ENCODE measurements around the gene MPRIP.

MPRIP gene

DNA sequence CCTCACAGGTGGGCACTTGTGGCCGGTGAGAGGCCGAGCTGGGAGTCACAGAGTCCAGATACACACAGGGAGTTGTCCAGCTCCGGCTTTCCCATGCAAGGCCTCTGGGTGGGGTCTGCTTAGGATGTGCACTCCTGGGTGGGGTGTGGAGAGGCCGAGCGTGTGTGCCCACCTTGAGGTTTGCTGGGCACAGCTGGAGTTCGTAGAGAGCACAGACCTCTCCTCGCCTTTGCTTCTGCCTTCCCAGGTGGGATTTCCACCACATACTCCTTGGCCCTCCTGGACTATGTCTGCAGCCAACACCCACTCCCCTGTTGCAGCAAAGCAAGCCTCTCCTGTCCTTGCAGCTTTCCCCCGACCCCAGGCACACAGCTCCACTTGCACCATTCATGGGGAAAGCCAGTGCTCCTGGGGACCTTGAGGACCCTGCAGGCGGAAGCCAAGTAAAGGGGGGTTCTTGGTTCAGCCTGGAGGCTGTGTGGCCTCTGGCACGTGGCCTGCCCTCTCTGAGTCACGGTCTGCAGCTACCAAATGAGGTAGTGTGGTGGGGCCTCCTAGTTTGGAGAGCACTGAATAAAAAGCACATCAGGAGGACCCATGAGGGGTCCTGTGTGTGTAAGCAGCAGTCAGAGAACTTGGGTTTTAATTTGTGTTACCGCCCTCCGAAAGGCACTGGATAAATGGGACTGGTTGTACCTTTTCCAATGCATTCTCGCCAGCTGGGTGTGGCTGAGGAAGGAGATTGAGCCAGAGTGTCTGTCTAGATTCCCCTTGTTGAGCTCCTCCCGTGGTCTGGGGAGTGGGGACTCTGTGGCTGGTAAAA is 31.5 kb downstream of the MPRIP start:
- Histone ChIP-seq H3K27me3 (ENCODE audit: control insufficient read depth, insufficient read depth, low read length) (no peaks in the 10 kb centered on the region), H3K9ac (ENCODE audit: low read length) (no peak overlapping the region), H3K27ac (ENCODE audit: low read depth, low read length) (no peak overlapping the region), H3K4me1 (ENCODE audit: control insufficient read depth, insufficient read depth, low read length) (peaks cover 14% of the 10 kb centered on the region), H3K4me3 (ENCODE audit: low read length) (no peak overlapping the region), H3K36me3 (ENCODE audit: control insufficient read depth, insufficient read depth, low read length) (peaks cover 2% of the 10 kb centered on the region)

DNA sequence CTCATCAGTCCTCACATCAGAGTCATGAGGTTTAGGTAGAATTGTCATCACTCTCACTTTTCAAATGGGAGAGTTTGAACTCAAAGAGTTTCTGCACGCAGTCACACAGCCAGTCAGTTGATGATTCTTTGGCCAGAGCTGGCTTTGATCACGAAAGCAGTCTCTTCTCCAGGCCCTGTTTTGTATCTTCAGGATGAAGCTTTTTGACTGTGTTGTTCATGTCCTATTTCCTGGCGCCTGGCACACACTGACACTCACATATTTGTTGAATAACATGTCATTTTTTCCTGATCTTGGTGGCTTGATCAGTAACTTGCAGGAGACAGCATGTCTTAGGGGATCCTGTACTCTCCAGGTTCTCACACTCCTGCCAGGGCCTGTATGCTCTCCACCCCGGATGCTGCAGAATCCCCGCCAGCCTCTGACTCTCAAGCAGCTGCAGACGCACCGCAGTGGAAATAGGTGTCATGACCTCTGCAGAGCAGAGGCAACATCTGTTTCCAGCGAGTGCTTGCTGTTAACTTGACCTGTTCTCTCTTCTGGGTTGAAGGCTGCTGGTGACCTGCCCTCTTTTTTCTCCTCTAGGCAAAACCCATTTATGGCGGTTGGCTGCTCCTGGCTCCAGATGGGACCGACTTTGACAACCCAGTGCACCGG is 33.0 kb downstream of the MPRIP start:
- Histone ChIP-seq H3K4me3 (ENCODE audit: low read length) (no peak overlapping the region), H3K36me3 (ENCODE audit: control insufficient read depth, insufficient read depth, low read length) (peaks cover 2% of the 10 kb centered on the region), H3K27me3 (ENCODE audit: control insufficient read depth, insufficient read depth, low read length) (no peaks in the 10 kb centered on the region), H3K27ac (ENCODE audit: low read depth, low read length) (peak overlapping the region; percentile 65), H3K4me1 (ENCODE audit: control insufficient read depth, insufficient read depth, low read length) (peaks cover 24% of the 10 kb centered on the region), H3K9ac (ENCODE audit: low read length) (no peak overlapping the region)

- Histone ChIP-seq H3K27me3 (ENCODE audit: control insufficient read depth, insufficient read depth, low read length) (no peaks in the 10 kb centered on the region), H3K27ac (ENCODE audit: low read depth, low read length) (peak overlapping the region; percentile 65), H3K4me3 (ENCODE audit: low read length) (no peak overlapping the region), H3K36me3 (ENCODE audit: control insufficient read depth, insufficient read depth, low read length) (peaks cover 2% of the 10 kb centered on the region), H3K4me1 (ENCODE audit: control insufficient read depth, insufficient read depth, low read length) (peaks cover 26% of the 10 kb centered on the region), H3K9ac (ENCODE audit: low read length) (no peak overlapping the region)
Measured at GRCh38 chr17:17076066-17076465, 33.8 kb downstream of the MPRIP start.

GRCh38 chr17:17077101-17077500 is 34.8 kb downstream of the MPRIP start:
- Histone ChIP-seq H3K4me1 (ENCODE audit: control insufficient read depth, insufficient read depth, low read length) (peaks cover 26% of the 10 kb centered on the region), H3K27me3 (ENCODE audit: control insufficient read depth, insufficient read depth, low read length) (no peaks in the 10 kb centered on the region), H3K27ac (ENCODE audit: low read depth, low read length) (no peak overlapping the region), H3K4me3 (ENCODE audit: low read length) (no peak overlapping the region), H3K9ac (ENCODE audit: low read length) (no peak overlapping the region), H3K36me3 (ENCODE audit: control insufficient read depth, insufficient read depth, low read length) (peaks cover 2% of the 10 kb centered on the region)

DNA sequence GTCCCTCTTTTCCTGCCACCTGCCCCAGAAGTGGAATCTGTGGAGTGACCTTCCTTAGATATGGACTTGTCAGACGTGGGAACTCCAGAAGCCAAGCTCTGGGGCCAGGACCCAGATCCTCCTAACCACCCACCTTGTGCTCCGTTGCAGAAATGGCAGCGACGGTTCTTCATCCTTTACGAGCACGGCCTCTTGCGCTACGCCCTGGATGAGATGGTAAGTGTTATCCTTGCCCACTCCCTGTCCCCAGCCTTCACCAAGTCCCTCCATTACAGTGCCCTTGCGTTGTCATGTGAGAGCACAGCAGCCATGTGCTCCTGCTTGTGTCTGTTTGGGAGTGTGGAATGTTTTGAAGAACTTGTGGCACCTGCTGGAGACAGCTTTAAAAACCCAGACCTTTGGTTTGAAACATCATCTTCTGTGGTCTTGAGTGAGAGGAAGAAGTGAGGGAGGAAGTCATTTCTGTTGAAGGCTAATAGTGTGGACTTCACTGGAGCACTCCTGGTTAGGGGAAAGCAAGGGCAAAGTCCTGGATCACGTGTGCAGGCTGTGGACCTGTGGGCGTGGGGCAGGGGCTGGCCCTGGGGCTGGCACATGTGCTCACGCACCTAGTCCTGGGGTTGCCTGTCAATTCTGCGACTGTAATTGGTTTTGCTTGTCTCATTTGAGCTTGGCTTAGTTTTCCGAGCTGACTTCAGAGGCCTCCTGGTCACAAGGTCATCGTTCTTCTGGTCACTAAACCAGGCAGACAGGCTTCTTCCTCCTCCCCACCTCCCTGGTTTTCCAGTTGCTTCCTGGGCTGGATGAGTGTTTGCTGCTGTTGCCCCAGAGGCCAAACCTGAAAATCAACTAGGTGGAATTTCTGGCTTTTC is 35.8 kb downstream of the MPRIP start:
- H3K9ac ChIP-seq (ENCODE audit: low read length): no peak overlapping the region
- no peaks in the 10 kb centered on the region for H3K27me3 ChIP-seq (ENCODE audit: control insufficient read depth, insufficient read depth, low read length)
- H3K36me3 ChIP-seq (ENCODE audit: control insufficient read depth, insufficient read depth, low read length): peaks cover 6% of the 10 kb centered on the region
- H3K27ac ChIP-seq (ENCODE audit: low read depth, low read length): no peak overlapping the region
- H3K4me3 ChIP-seq (ENCODE audit: low read length): no peak overlapping the region
- peaks cover 26% of the 10 kb centered on the region for H3K4me1 ChIP-seq (ENCODE audit: control insufficient read depth, insufficient read depth, low read length)

GRCh38 chr17:17078832-17079231 is 36.6 kb downstream of the MPRIP start:
- Histone ChIP-seq H3K36me3 (ENCODE audit: control insufficient read depth, insufficient read depth, low read length) (peaks cover 9% of the 10 kb centered on the region), H3K4me1 (ENCODE audit: control insufficient read depth, insufficient read depth, low read length) (peaks cover 26% of the 10 kb centered on the region), H3K9ac (ENCODE audit: low read length) (no peak overlapping the region), H3K27ac (ENCODE audit: low read depth, low read length) (no peak overlapping the region), H3K27me3 (ENCODE audit: control insufficient read depth, insufficient read depth, low read length) (no peaks in the 10 kb centered on the region), H3K4me3 (ENCODE audit: low read length) (no peak overlapping the region)

DNA sequence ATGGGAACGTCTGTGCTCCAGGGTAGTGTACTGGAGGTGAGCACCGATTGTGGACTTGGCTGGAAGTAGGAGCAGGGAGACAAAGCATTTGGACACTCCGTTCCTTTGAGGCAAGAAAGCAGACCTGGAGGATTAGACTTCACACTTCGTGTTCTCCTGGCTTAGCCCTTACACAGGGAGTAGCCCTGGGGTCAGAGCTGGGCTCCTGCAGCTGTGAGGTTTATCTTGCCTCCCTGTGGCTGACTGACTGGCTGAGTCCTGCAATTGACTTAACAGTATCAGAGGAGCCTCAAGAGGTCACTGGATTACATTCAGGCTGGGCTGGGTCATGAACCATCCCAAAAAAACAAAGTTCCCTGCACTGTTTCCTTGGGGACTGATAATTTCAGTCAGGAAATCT is 37.1 kb downstream of the MPRIP start:
- Histone ChIP-seq H3K4me1 (ENCODE audit: control insufficient read depth, insufficient read depth, low read length) (peaks cover 26% of the 10 kb centered on the region), H3K27me3 (ENCODE audit: control insufficient read depth, insufficient read depth, low read length) (no peaks in the 10 kb centered on the region), H3K9ac (ENCODE audit: low read length) (no peak overlapping the region), H3K4me3 (ENCODE audit: low read length) (no peak overlapping the region), H3K36me3 (ENCODE audit: control insufficient read depth, insufficient read depth, low read length) (peaks cover 12% of the 10 kb centered on the region), H3K27ac (ENCODE audit: low read depth, low read length) (peak overlapping the region; percentile 1)

GRCh38 chr17:17079761-17080160 is 37.5 kb downstream of the MPRIP start:
- no peaks in the 10 kb centered on the region for H3K27me3 ChIP-seq (ENCODE audit: control insufficient read depth, insufficient read depth, low read length)
- H3K36me3 ChIP-seq (ENCODE audit: control insufficient read depth, insufficient read depth, low read length): peaks cover 12% of the 10 kb centered on the region
- peak overlapping the region; percentile 1 for H3K27ac ChIP-seq (ENCODE audit: low read depth, low read length)
- H3K4me1 ChIP-seq (ENCODE audit: control insufficient read depth, insufficient read depth, low read length): peaks cover 23% of the 10 kb centered on the region
- no peak overlapping the region for H3K9ac ChIP-seq (ENCODE audit: low read length)
- H3K4me3 ChIP-seq (ENCODE audit: low read length): no peak overlapping the region

DNA sequence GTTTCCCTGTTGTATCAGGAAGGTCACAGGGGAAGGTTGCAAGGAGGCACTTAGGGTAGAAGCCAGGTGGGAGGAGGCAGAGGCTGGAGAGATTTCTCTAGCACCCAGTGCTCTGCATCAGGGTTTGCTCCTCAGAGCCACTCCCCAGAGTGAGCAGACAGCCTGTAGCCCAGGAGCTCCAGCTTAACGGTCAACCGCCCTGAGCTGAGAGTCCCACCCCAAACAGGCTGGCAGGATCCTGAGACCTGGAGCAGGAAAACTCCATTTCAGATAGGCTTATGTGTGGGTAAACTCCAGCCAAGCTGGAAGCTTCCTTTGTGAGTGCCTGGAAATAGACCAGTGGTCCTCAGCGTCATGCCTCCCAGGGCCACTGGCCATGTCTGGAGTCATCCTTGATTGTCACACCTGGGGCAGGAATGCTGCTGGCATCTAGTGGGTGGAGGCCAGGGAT is 37.9 kb downstream of the MPRIP start:
- peaks cover 12% of the 10 kb centered on the region for H3K36me3 ChIP-seq (ENCODE audit: control insufficient read depth, insufficient read depth, low read length)
- H3K4me3 ChIP-seq (ENCODE audit: low read length): no peak overlapping the region
- H3K27me3 ChIP-seq (ENCODE audit: control insufficient read depth, insufficient read depth, low read length): no peaks in the 10 kb centered on the region
- no peak overlapping the region for H3K27ac ChIP-seq (ENCODE audit: low read depth, low read length)
- H3K9ac ChIP-seq (ENCODE audit: low read length): no peak overlapping the region
- H3K4me1 ChIP-seq (ENCODE audit: control insufficient read depth, insufficient read depth, low read length): peaks cover 20% of the 10 kb centered on the region

DNA sequence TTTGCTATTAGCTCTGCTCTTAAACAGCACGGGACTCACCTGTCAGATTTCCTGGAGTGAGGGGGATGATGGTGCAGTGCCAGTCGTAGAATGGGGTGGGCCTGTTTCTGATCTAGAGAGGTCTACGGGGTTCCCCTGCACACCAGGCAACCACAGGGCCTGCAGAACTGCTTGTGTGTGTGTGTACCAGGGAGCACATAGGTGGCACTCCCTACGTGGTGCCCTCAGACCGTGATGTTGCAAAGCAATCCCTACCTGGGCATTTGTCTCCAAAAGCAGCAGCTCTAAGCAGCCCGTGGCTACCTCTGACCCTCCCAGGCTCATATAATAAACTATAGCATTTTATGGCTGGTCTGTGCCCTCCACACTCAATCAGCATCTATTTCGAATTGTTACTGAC is 38.5 kb downstream of the MPRIP start:
- Histone ChIP-seq H3K4me1 (ENCODE audit: control insufficient read depth, insufficient read depth, low read length) (peaks cover 15% of the 10 kb centered on the region), H3K36me3 (ENCODE audit: control insufficient read depth, insufficient read depth, low read length) (peaks cover 12% of the 10 kb centered on the region), H3K27me3 (ENCODE audit: control insufficient read depth, insufficient read depth, low read length) (no peaks in the 10 kb centered on the region), H3K9ac (ENCODE audit: low read length) (no peak overlapping the region), H3K27ac (ENCODE audit: low read depth, low read length) (no peak overlapping the region), H3K4me3 (ENCODE audit: low read length) (no peak overlapping the region)

GRCh38 chr17:17081304-17081940 is 39.2 kb downstream of the MPRIP start:
- Histone ChIP-seq H3K4me3 (ENCODE audit: low read length) (no peak overlapping the region), H3K36me3 (ENCODE audit: control insufficient read depth, insufficient read depth, low read length) (peaks cover 12% of the 10 kb centered on the region), H3K27ac (ENCODE audit: low read depth, low read length) (no peak overlapping the region), H3K4me1 (ENCODE audit: control insufficient read depth, insufficient read depth, low read length) (peaks cover 12% of the 10 kb centered on the region), H3K27me3 (ENCODE audit: control insufficient read depth, insufficient read depth, low read length) (no peaks in the 10 kb centered on the region), H3K9ac (ENCODE audit: low read length) (no peak overlapping the region)

GRCh38 chr17:17082878-17083277 is 40.6 kb downstream of the MPRIP start:
- Histone ChIP-seq H3K9ac (ENCODE audit: low read length) (no peak overlapping the region), H3K27ac (ENCODE audit: low read depth, low read length) (no peak overlapping the region), H3K4me3 (ENCODE audit: low read length) (no peak overlapping the region), H3K27me3 (ENCODE audit: control insufficient read depth, insufficient read depth, low read length) (no peaks in the 10 kb centered on the region), H3K36me3 (ENCODE audit: control insufficient read depth, insufficient read depth, low read length) (peaks cover 14% of the 10 kb centered on the region), H3K4me1 (ENCODE audit: control insufficient read depth, insufficient read depth, low read length) (peaks cover 12% of the 10 kb centered on the region)

All from rectal smooth muscle tissue (tissue), 1 donor.